ENCODE results near the gene HOXC5. TPM values are rescaled to one million over a fixed set of nuclear protein-coding genes. Genes with fewer than 3 reads are reported as not detected.

HOXC5 gene
- total RNA-seq, 1 experiment from 2014 or later = 0.61 TPM

DNA sequence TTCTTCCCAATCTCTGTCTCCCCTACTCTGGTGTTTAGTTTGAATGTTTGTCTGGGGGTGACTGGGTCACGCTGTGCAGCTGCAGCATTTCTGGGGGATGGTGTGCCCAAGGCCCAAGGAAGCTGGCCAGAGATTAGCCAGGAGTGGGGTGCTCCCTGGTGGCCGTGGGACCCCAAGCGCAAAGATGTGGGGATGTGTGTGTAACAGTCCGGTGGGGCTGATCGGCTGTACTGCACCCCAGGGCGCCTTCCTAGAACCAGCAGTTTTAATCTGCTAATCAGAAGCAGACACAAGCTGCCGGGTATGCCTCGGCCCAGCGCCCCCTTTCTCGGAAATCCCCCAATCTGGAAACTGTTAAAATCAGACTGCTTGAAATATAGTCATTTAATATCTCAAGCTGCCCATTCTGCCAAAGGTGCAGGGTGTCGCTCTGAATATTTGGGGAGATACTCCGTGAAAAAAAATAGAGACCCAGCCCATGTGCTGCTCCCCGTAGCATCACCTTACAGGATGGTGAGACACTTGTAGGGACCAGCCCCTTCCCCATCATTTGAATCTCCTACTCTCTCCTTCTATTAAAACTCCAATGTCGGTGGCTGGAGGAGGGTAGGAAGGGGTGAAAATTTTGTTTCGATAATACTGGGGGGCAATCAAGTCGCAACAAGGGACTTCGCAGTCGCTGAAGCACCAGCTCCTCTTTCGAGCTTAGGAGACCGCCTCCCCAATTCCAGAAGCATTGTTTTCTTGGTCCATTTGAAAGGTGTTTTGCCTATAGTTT, 28.6 kb upstream of the HOXC5 start:
- no peak for TF ChIP-seq EZH2 (IDR thresholded peaks at IDR 0.05; ENCODE audit: low read depth)
- TF ChIP-seq, protein P1, sequence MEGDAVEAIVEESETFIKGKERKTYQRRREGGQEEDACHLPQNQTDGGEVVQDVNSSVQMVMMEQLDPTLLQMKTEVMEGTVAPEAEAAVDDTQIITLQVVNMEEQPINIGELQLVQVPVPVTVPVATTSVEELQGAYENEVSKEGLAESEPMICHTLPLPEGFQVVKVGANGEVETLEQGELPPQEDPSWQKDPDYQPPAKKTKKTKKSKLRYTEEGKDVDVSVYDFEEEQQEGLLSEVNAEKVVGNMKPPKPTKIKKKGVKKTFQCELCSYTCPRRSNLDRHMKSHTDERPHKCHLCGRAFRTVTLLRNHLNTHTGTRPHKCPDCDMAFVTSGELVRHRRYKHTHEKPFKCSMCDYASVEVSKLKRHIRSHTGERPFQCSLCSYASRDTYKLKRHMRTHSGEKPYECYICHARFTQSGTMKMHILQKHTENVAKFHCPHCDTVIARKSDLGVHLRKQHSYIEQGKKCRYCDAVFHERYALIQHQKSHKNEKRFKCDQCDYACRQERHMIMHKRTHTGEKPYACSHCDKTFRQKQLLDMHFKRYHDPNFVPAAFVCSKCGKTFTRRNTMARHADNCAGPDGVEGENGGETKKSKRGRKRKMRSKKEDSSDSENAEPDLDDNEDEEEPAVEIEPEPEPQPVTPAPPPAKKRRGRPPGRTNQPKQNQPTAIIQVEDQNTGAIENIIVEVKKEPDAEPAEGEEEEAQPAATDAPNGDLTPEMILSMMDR (conservative IDR thresholded peaks at IDR 0.05) = peak; percentile 32; the same call in 1 of the 2 replicates
- intact Hi-C loops (cut with micrococcal nuclease; ENCODE audit: unreplicated experiment) = no loop called here
- no peaks in the 10 kb centered on the region for H4K20me1 ChIP-seq (ENCODE audit: insufficient read depth)

DNA sequence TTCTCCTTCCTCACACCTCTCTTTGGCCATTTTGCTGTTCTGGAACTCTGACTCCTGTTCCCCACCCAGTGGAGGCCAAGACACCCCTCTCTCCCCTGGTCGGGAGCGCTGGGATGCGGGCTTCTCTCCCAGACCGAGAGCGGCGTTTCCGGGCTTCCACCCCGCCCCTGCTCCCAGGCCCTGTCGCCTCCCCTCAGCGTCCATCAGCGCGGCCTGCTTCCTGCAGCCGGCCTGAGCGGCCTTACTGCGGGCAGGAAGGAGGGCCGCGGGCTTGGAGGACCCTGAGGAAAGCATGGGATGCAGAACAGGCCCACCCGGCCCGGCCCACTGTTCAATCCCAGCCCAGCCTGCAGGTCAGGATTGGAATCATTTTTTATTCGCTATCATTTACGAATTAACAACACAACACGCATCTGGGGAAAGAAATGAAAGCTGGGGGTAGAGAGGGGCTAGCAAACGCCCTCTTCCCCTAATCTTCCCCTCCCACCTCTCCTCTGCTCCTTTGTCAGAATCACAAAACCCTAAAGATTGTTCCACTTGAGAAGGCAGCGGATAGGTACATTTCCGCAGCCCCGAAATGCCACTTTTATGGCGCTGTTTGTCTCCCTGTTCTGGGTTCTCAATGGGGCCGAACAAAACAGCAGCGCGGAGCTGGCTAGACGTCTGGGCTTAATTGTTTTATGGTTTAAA, 27.9 kb upstream of the HOXC5 start:
- H3K36me3 ChIP-seq (ENCODE audit: low read depth) = no peaks in the 10 kb centered on the region
- no peak overlapping the region for H3K4me3 ChIP-seq
- H2AFZ ChIP-seq = no peak overlapping the region
- no peak overlapping the region for H3K4me2 ChIP-seq
- intact Hi-C loops (cut with micrococcal nuclease; ENCODE audit: unreplicated experiment) = loop anchor here (5.0 kb wide), 2 partner anchors 303 to 372 kb away; no protein-coding TSS in a partner anchor
- no peak overlapping the region for H3K27ac ChIP-seq
- ChIA-PET POLR2A (ENCODE audit: unreplicated experiment) (interaction anchor here (0.6 kb wide), 1 partner anchor 254 kb away, joined by 3 read pairs; no protein-coding TSS in a partner anchor), CTCF (interaction anchor here (0.6 to 1.6 kb wide), 4 partner anchors 146 to 215 kb away, joined by 3 to 8 read pairs (median 4); no protein-coding TSS in a partner anchor)
- TF ChIP-seq, protein P1 (conservative IDR thresholded peaks at IDR 0.05) = no peak
- no peak for TF ChIP-seq EZH2 (IDR thresholded peaks at IDR 0.05; ENCODE audit: low read depth)
- H3K4me1 ChIP-seq (replicated peaks; ENCODE audit: insufficient read depth) = no peaks in the 10 kb centered on the region
- no peaks in the 10 kb centered on the region; the same call in 1 of the 2 replicates for H3F3A ChIP-seq (ENCODE audit: insufficient read depth, low read depth)
- H3K9me2 ChIP-seq (ENCODE audit: insufficient read depth) = no peaks in the 10 kb centered on the region
- H3K79me2 ChIP-seq (ENCODE audit: low read depth) = no peaks in the 10 kb centered on the region
- no peaks in the 10 kb centered on the region for H3K9me3 ChIP-seq (ENCODE audit: insufficient read depth, low read depth)
- H3K27me3 ChIP-seq (ENCODE audit: insufficient read depth, low read depth) = no peaks in the 10 kb centered on the region
- BruUV-seq (replicated peaks) = no TSS peak
- peak in 1 of 2 experiments; percentile 11 for DNase-seq
- no peaks in the 10 kb centered on the region for H4K20me1 ChIP-seq (ENCODE audit: insufficient read depth)

More for the DNA sequence above, 28.6 kb upstream of the HOXC5 start:
- Histone ChIP-seq H3K27ac (no peak overlapping the region), H3K27me3 (ENCODE audit: insufficient read depth, low read depth) (no peaks in the 10 kb centered on the region), H3F3A (ENCODE audit: insufficient read depth, low read depth) (no peaks in the 10 kb centered on the region; the same call in 1 of the 2 replicates), H3K4me3 (no peak overlapping the region), H3K9me3 (ENCODE audit: insufficient read depth, low read depth) (no peaks in the 10 kb centered on the region), H3K79me2 (ENCODE audit: low read depth) (no peaks in the 10 kb centered on the region), H3K36me3 (ENCODE audit: low read depth) (no peaks in the 10 kb centered on the region), H3K9me2 (ENCODE audit: insufficient read depth) (no peaks in the 10 kb centered on the region), H2AFZ (no peak overlapping the region), H3K4me2 (no peak overlapping the region), H3K4me1 (replicated peaks; ENCODE audit: insufficient read depth) (no peaks in the 10 kb centered on the region)
- ChIA-PET CTCF (no interaction called here), POLR2A (ENCODE audit: unreplicated experiment) (no interaction called here)
- DNase-seq = peak in 1 of 2 experiments; percentile 20
- BruUV-seq (replicated peaks) = no TSS peak

GRCh38 chr12:54005531-54005852, 27.4 kb upstream of the HOXC5 start:
- Histone ChIP-seq H3K36me3 (ENCODE audit: low read depth) (no peaks in the 10 kb centered on the region), H3K27me3 (ENCODE audit: insufficient read depth, low read depth) (no peaks in the 10 kb centered on the region), H4K20me1 (ENCODE audit: insufficient read depth) (no peaks in the 10 kb centered on the region), H2AFZ (no peak overlapping the region), H3K4me2 (no peak overlapping the region), H3K9me2 (ENCODE audit: insufficient read depth) (no peaks in the 10 kb centered on the region), H3K27ac (no peak overlapping the region), H3K4me1 (replicated peaks; ENCODE audit: insufficient read depth) (no peaks in the 10 kb centered on the region), H3K79me2 (ENCODE audit: low read depth) (no peaks in the 10 kb centered on the region), H3F3A (ENCODE audit: insufficient read depth, low read depth) (no peaks in the 10 kb centered on the region; the same call in 1 of the 2 replicates), H3K9me3 (ENCODE audit: insufficient read depth, low read depth) (no peaks in the 10 kb centered on the region), H3K4me3 (no peak overlapping the region)
- BruUV-seq (replicated peaks) = no TSS peak
- TF ChIP-seq, protein P1 (conservative IDR thresholded peaks at IDR 0.05) = no peak
- TF ChIP-seq EZH2 (IDR thresholded peaks at IDR 0.05; ENCODE audit: low read depth) = no peak
- CTCF ChIA-PET = interaction anchor here (0.6 to 1.6 kb wide), 7 partner anchors 131 to 215 kb away, joined by 3 to 21 read pairs (median 5); no protein-coding TSS in a partner anchor
- DNase-seq = no peak
- intact Hi-C loops (cut with micrococcal nuclease; ENCODE audit: unreplicated experiment) = loop anchor here (5.0 kb wide), 2 partner anchors 303 to 372 kb away; no protein-coding TSS in a partner anchor
- POLR2A ChIA-PET (ENCODE audit: unreplicated experiment) = interaction anchor here (0.6 kb wide), 1 partner anchor 254 kb away, joined by 3 read pairs; no protein-coding TSS in a partner anchor
